Measurements from ENCODE around the gene NOL4. TPM values are rescaled to one million over a fixed set of nuclear protein-coding genes. Genes with fewer than 3 reads are reported as not detected.

NOL4 gene
- polyA plus RNA-seq, 3 donors: 2.1 to 2.5 (median 2.2) TPM

GRCh38 chr18:34194239-34194638 is 30.5 kb downstream of the NOL4 start:
- DNase-seq: no peak

GRCh38 chr18:34189656-34190435 is 34.9 kb downstream of the NOL4 start:
- no peak for DNase-seq
